ENCODE data around the gene F9.

The F9 gene

GRCh38 chrX:139600105-139600504 lies 69.6 kb downstream of the F9 start:
- DNase-seq (ENCODE audit: low read depth) = no peak
